GM12873 (cell line): Measurements from ENCODE around the gene PATJ.

Source experiments
- CTCF ChIP-seq: IDR thresholded peaks from 2 replicates; pipeline ENCODE4 v1.5.1; 2012; ENCODE audit warnings: low read depth, mild to moderate bottlenecking, moderate library complexity, low read length, control low read depth; ENCODE audit not compliant: insufficient read depth; ENCODE audit errors: missing control alignments

PATJ gene

DNA sequence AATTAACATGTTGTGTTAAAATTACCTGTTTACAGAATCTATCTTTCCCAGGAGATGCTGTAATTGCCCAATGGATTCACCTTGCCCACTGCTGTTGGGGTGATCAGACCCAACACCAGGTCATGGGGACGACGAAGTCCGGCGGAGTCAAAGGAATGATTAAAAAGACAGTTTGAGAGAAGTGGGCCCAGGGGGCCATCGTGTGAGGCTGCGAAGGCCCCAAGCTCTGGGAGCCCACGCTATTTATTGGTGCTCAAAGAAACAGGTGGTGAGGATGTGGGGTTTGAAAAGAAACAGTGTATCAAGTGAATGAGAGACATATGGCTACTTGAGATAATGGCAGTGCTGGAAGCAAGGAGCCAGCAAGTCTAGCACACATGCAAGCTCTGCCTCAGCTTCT, 436.1 kb downstream of the PATJ start:
- no peak for TF ChIP-seq CTCF

- no peak for TF ChIP-seq CTCF
Measured at GRCh38 chr1:62180639-62181038, 438.4 kb downstream of the PATJ start.

GRCh38 chr1:62181532-62181931, 439.3 kb downstream of the PATJ start:
- TF ChIP-seq CTCF, result no peak

DNA sequence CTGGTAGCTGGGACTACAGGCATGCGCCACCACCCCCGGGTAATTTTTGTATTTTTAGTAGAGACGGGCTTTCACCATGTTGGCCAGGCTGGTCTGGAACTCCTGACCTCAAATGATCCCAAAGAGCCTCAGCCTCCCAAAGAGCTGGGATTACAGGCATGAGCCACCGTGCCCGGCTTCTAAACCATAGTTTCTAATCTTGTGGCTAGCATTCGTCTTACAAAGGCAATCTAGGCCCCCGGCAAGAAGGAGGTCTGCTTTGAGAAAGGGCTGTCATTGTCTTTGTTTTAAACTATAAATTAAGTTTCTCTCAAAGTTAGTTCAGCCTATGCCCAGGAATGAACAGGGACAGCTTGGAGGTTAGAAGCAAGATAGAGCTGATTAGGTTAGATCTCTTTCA, 442.1 kb downstream of the PATJ start:
- no peak for TF ChIP-seq CTCF

- TF ChIP-seq CTCF, result no peak
Measured at GRCh38 chr1:62185677-62186076, 443.4 kb downstream of the PATJ start.

GRCh38 chr1:62187548-62187947, 445.3 kb downstream of the PATJ start:
- TF ChIP-seq CTCF, result no peak

- no peak for TF ChIP-seq CTCF
Measured at GRCh38 chr1:62188111-62188510, 445.8 kb downstream of the PATJ start.
